Right cardiac atrium (tissue), 5 donors: ENCODE data around the gene KHDC4. TPM values are rescaled to one million over a fixed set of nuclear protein-coding genes. Genes with fewer than 3 reads are reported as not detected.
"Not testable (repeated sequence)": the region's sequence is repeated elsewhere in the genome, so short reads cannot be mapped to it uniquely, and the experiment has no call there.

Experiments used
- ATAC-seq, 2 donors: fragments of 200-7000 bp; cut with Tn5 transposase; one replicate each; pipeline versions ENCODE4 v1.8.0 to v1.9.1; 2020; ENCODE audit warnings: moderate library complexity in 2 of 2, mild to moderate bottlenecking in 1 of 2
- DNase-seq, 3 donors: peaks; one replicate each; pipeline ENCODE4 v3.0.0-alpha.2; 2020
- H3K27ac ChIP-seq: one replicate; pipeline ENCODE4 v1.5.1; 2013; ENCODE audit warnings: mild to moderate bottlenecking, low read length, control low read depth, moderate library complexity
- H3K27me3 ChIP-seq: one replicate; pipeline ENCODE4 v1.6.1; 2013; ENCODE audit not compliant: control insufficient read depth, insufficient read depth
- H3K4me1 ChIP-seq: one replicate; pipeline ENCODE4 v1.6.1; 2013; ENCODE audit warnings: low read length; ENCODE audit not compliant: control insufficient read depth, insufficient read depth
- H3K4me3 ChIP-seq: one replicate; pipeline ENCODE4 v1.5.1; 2013; ENCODE audit warnings: low read length, control low read depth
- H3K9me3 ChIP-seq: one replicate; pipeline ENCODE4 v1.6.1; 2013; ENCODE audit warnings: low read length; ENCODE audit not compliant: control insufficient read depth
- WGBS: extraction: QIAGEN DNeasy Blood & Tissue Kit; methylation state at CpG from one replicate; pipeline ENCODE4 v1.1.7; 2013; 5-methylcytosine and 5-hydroxymethylcytosine counted together
- intact Hi-C, 4 donors: fragments of 100-400 bp; cut with DNase I; formaldehyde crosslinking; loops; one replicate each; pipeline versions ENCODE4 v1.11.0 to v1.14.0; 2022 to 2023
- polyA plus RNA-seq: library from polyadenylated mRNA; stranded (reverse); fragments of 200-250 nt; gene quantifications from one replicate; pipeline ENCODE4 v1.2.3, GENCODE V29; 2013
- total RNA-seq, 4 donors: library from RNA; stranded (reverse); fragmentation: NEBNext Ultra II Directional; extraction: Animal tissue kit (Norgen Biotek cat#: 25700); gene quantifications; one replicate each; pipeline ENCODE4 v1.2.1, GENCODE V29; 2021
- donor health status: healthy with polysubstance abuse.
- donor health status: DM: no; HTN: yes; CAD: no.
- donor health status: DM: no; HTN: no; CAD: no.
- donor health status: DM: no; HTN: yes; CAD: no; lungs with severe emphysema.
- donor health status: DM: yes; HTN: yes; CAD: no.

Gene KHDC4
- total and polyA plus RNA-seq, 5 donors: 20.0 to 29.3 (median 28.5) TPM

DNA sequence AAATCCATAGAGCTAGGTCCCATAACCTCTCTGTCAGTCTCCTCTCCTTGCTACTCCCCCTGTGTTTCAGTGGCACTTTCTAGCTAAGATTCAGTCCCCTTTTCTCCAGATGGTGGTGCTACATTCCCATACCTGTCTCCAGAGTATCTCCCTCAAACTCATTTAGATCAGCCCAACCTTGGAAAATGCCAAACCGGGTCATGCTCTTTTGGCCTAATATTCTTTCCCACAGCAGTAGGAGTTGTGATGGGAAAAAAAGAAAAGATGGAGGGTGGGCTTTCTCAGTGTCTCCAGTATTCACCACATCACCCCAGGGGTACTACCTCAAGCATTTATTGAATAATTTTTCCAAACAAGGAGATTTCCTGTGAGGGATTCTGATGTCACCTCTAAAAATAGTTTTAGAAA is 4.0 kb upstream of the KHDC4 start:
- 0% methylated on average over 1 of the region's 1 CpG for WGBS

DNA sequence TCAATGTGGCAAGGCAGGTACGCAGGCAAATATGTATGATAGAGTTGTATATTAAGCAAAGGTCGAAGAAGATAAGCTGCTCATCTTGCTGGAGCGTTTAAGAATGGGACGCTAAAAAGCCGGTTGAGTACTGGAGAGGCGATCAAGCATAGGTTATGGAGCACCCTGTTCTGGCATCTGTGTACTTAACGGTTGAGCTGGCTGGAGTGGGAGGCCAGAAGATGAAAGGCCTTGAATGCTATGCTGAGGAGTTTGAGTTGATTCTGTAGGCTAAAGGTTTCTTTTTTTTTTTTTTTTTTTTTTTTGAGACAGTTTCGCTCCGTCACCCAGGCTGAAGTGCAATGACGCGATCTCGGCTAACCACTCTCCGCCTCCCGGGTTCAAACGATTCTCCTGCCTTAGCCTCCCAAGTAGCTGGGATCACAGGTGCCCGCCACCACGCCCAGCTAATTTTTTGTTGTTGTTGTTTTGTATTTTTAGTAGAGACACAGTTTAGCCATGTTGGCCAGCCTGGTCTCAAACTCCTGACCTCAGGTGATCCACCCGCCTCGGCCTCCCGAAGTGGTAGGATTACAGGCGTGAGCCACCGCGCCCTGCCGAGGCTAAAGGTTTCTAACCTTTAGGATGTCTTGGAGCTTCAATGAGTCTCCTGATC is 850 bp upstream of the KHDC4 start:
- H3K27me3 ChIP-seq: no peaks in the 10 kb centered on the region
- ATAC-seq (no peak), DNase-seq (peak in 2 of 3 donors; percentile 56 to 58)
- peak overlapping the region; percentile 60 for H3K27ac ChIP-seq
- H3K9me3 ChIP-seq: no peaks in the 10 kb centered on the region
- H3K4me3 ChIP-seq: peak overlapping the region; percentile 71
- 80% methylated on average over 24 of the region's 24 CpGs for WGBS
- peaks cover 3% of the 10 kb centered on the region for H3K4me1 ChIP-seq
- intact Hi-C loops: loop anchor here in 1 of 4 donors (5.0 kb wide), 1 partner anchor 57 kb away; no protein-coding TSS in a partner anchor

More for the DNA sequence above, 4.0 kb upstream of the KHDC4 start:
- Histone ChIP-seq H3K4me1 (peaks cover 18% of the 10 kb centered on the region), H3K4me3 (no peak overlapping the region), H3K9me3 (no peaks in the 10 kb centered on the region), H3K27me3 (no peaks in the 10 kb centered on the region), H3K27ac (peak overlapping the region; percentile 8)
- intact Hi-C loops: loop anchor here in 3 of 4 donors (2.0 to 5.0 kb wide), 2 partner anchors 51 to 54 kb away; no protein-coding TSS in a partner anchor
- ATAC-seq (peak in 1 of 2 donors; percentile 9), DNase-seq (no peak)

DNA sequence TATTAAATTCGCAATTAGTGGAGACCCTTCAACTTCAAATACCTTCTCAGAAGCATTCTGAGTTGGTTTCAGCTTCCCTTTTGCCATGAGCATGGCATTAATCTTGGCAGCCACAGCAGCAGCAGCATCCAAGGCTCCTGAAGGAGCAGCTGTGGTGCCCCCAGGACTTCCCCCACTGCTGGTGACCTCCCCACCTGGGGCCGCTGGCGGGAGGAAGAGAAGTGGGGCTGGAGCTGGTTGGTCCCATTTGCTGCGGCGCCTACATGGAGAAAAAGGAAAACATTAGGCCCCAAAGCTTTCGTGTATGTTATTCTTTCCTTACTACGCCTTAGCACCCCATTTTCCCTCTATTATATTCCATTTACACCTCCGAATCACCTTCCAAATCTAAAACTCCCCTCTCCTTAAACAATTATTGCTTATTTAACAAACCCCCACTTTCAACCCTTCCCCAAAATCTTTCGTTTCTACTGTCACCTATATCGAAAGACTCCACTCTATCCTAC is 569 bp downstream of the KHDC4 start:
- WGBS: 4% methylated on average over 10 of the region's 10 CpGs
- H3K27me3 ChIP-seq: no peaks in the 10 kb centered on the region
- H3K4me1 ChIP-seq: no peaks in the 10 kb centered on the region
- DNase-seq (peak in 1 of 3 donors; percentile 56), ATAC-seq (no peak)
- H3K27ac ChIP-seq: peak overlapping the region; percentile 88
- intact Hi-C loops: no loop called here
- H3K4me3 ChIP-seq: peak overlapping the region; percentile 67
- H3K9me3 ChIP-seq: no peaks in the 10 kb centered on the region

DNA sequence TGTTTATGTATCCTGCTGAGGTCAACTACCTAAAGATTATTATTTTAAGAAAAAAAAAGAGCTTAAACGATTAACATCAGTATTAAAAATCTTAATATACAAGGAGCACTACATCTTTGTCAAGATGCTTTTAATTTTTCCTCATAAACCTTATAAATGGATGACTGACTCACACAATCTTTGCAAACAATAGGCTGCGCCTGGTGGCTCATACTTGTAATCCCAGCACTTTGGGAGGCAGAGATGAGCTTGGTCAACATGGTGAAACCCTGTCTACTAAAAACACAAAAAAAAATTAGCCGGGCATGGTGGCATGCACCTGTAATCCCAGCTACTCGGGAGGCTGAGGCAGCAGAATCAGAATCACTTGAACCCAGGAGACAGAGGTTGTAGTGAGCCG is 1.7 kb downstream of the KHDC4 start:
- no peaks in the 10 kb centered on the region for H3K9me3 ChIP-seq
- WGBS: 78% methylated on average over 5 of the region's 5 CpGs
- ATAC-seq: no peak
- no peaks in the 10 kb centered on the region for H3K4me1 ChIP-seq
- intact Hi-C loops: no loop called here
- DNase-seq: no peak
- H3K27me3 ChIP-seq: no peaks in the 10 kb centered on the region
- no peak overlapping the region for H3K27ac ChIP-seq
- no peak overlapping the region for H3K4me3 ChIP-seq

DNA sequence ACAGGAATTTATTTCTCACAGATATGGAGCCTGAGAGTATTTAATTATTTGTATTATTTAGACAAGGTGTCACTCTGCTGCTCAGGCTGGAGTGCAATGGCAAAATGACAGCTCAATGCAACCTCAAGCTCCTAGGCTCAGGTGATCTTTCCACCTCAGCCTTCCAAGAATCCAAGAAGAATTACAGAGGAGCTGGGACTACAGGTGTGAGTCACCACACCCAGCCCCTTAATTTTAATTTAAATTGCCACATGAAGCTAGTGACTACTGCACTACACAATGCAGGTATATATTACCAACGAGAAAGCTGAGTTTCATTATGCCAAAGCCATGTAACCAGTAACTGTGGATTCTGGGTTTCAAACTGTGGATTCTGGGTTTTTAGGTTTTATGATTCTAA is 2.1 kb downstream of the KHDC4 start:
- H3K27me3 ChIP-seq: no peaks in the 10 kb centered on the region
- H3K4me3 ChIP-seq: no peak overlapping the region
- H3K4me1 ChIP-seq: no peaks in the 10 kb centered on the region
- intact Hi-C loops: no loop called here
- ATAC-seq (no peak), DNase-seq (no peak)
- WGBS: 45% methylated on average over 1 of the region's 1 CpG
- no peak overlapping the region for H3K27ac ChIP-seq
- no peaks in the 10 kb centered on the region for H3K9me3 ChIP-seq

DNA sequence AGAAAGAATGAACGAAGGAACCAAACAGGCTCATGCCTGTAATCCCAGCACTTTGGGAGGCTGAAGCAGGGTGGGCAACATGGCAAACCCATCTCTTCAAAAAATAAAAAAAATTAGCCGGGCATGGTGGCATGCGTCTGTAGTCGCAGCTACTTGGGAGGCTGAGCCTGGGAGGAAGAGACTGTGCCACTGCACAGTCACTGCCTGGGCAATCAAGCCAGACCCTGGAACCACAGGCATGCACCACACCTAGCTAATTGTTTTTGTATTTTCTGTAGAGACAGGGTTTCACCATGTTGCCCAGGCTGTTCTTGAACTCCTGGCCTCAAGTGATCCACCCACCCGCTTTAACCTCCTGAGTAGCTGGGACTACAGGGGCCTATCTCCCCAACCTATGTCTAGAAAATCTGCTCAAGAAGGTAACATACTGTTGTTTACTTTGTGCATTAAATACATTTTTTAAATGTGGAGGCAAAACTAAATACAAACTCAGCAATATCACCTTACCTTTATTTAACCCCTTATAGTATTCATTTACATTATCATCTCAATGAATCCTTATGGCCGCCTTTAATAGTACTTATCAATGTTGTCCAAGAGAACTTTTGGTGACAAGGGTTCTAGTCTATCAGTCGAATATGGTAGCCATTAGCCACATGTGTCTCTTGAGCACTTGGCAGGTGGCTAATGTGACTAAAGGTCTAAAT is 2.7 kb downstream of the KHDC4 start:
- WGBS: 62% methylated on average over 7 of the region's 7 CpGs
- no peak for DNase-seq
- Histone ChIP-seq H3K4me3 (no peak overlapping the region), H3K27ac (no peak overlapping the region), H3K27me3 (no peaks in the 10 kb centered on the region), H3K4me1 (no peaks in the 10 kb centered on the region), H3K9me3 (no peaks in the 10 kb centered on the region)
- no peak for ATAC-seq
- intact Hi-C loops: no loop called here

DNA sequence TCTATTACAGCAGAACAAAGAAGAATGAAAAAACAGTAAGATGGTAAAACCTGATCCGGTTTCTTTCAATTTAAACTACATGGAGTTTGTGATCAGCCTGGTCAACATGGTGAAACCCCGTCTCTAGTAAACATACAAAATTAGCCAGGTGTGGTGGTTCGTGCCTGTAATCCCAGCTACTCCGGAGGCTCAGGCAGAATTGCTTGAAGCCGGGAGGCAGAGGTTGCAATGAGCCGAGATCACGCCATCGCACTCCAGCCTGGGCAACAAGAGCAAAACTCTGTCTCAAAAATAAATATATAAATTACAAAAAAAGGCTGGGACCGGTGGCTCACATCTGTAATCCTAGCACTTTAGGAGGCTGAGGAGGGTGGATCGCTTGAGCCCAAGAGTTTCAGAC is 3.5 kb downstream of the KHDC4 start:
- H3K4me3 ChIP-seq, H3K27me3 ChIP-seq, intact Hi-C loops, H3K27ac ChIP-seq, H3K4me1 ChIP-seq, DNase-seq, ATAC-seq, H3K9me3 ChIP-seq: not testable (repeated sequence)
- 64% methylated on average over 10 of the region's 10 CpGs for WGBS

DNA sequence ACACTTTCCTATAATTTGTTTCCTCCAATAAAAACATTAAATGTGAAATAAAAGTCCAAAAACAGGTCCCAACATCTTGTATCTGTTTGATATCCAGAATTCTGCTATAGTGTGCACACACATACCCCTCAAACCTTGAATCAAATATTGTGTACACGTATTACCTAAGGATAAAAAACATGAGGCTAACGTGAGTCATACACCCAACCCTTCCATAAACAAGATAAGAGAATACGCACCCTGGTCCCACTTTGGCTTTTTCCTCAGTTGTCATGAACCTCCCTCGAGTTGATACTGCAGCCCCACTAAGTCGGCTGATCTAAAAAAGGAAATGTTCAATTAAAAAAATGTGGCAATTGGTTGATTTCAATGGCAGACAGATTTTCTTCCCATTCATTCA is 5.2 kb downstream of the KHDC4 start:
- H3K4me3 ChIP-seq: no peak overlapping the region

DNA sequence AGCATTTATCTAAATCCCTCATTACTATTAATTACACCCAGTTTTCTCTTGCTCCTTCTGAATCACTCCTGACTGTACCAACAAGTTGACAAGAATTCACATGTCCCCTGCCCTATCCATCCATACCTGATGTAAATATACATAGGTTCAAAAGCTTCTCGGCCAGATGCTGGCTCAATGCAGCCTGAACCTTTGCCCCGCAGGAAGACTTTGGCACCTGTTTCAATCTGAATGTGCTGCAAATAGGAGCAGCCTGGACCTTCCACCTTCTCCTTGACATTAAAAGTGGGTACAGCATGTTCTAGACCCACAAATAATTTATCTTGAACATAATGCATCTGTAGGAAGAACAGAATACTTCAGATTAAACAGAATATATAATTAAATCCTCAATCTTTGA is 8.7 kb downstream of the KHDC4 start:
- ATAC-seq (no peak), DNase-seq (no peak)
- intact Hi-C loops: no loop called here
- Histone ChIP-seq H3K27ac (no peak overlapping the region), H3K27me3 (no peaks in the 10 kb centered on the region), H3K9me3 (no peaks in the 10 kb centered on the region), H3K4me3 (no peak overlapping the region), H3K4me1 (no peaks in the 10 kb centered on the region)
- WGBS: 97% methylated on average over 2 of the region's 2 CpGs

More for the DNA sequence above, 5.2 kb downstream of the KHDC4 start:
- DNase-seq: no peak
- H3K27ac ChIP-seq: no peak overlapping the region
- no peak for ATAC-seq
- H3K27me3 ChIP-seq: no peaks in the 10 kb centered on the region
- no peaks in the 10 kb centered on the region for H3K9me3 ChIP-seq
- no peaks in the 10 kb centered on the region for H3K4me1 ChIP-seq
- 57% methylated on average over 5 of the region's 5 CpGs for WGBS
- intact Hi-C loops: no loop called here

DNA sequence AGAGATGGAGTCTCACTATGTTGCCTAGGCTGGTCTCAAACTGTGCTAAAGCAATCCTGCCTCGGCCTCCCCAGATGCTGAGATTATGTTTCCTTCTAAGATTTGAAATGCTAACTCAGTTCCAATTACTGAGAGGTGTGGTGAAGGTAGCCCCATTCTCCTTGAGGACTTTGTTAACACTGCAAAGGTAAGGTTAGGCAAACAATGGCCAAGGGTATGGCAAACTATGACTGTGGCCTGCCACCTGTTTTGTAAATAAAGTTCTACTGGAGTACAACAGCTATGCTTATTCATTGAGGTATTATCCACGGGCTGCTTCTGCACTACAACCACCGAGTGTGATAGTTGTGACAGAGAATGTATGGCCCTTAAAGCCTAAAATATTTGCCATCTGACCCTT is 13.5 kb downstream of the KHDC4 start:
- Histone ChIP-seq H3K27me3 (no peaks in the 10 kb centered on the region), H3K27ac (no peak overlapping the region), H3K9me3 (no peaks in the 10 kb centered on the region), H3K4me1 (no peaks in the 10 kb centered on the region), H3K4me3 (no peak overlapping the region)
- DNase-seq (no peak), ATAC-seq (no peak)
- 92% methylated on average over 3 of the region's 3 CpGs for WGBS
- intact Hi-C loops: no loop called here

DNA sequence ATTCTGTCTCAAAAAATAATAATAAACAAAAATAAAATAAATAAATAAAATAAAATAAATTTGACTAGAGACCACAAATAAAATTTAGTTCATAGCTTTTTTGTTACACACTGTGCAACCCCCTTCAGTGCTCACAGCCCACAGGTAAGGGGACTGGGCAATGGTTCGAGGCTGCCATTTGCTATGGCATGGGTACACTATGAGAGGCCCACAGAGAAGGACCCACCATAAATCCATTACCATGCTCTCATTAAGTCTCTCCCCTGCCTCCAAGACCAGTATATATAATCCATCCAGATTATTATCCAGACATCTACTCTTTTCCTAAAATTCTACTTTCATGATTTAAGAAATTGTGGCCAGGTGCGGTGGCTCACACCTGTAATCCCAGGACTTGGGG is 14.4 kb downstream of the KHDC4 start:
- DNase-seq (no peak), ATAC-seq (no peak)
- WGBS: over 99% methylated on average over 2 of the region's 2 CpGs
- intact Hi-C loops: loop anchor here in 1 of 4 donors (10.0 kb wide), 1 partner anchor 55 kb away; no protein-coding TSS in a partner anchor
- Histone ChIP-seq H3K4me1 (no peaks in the 10 kb centered on the region), H3K4me3 (no peak overlapping the region), H3K27ac (no peak overlapping the region), H3K27me3 (no peaks in the 10 kb centered on the region), H3K9me3 (no peaks in the 10 kb centered on the region)
